GM15510 (cell line): ENCODE data around the gene EPHB1.

Experiments
- POLR2A ChIP-seq: IDR thresholded peaks from 3 replicates; pipeline ENCODE4 v1.6.1; 2011; ENCODE audit warnings: borderline replicate concordance; ENCODE audit not compliant: insufficient read length; ENCODE audit errors: extremely low read depth

Gene EPHB1

DNA sequence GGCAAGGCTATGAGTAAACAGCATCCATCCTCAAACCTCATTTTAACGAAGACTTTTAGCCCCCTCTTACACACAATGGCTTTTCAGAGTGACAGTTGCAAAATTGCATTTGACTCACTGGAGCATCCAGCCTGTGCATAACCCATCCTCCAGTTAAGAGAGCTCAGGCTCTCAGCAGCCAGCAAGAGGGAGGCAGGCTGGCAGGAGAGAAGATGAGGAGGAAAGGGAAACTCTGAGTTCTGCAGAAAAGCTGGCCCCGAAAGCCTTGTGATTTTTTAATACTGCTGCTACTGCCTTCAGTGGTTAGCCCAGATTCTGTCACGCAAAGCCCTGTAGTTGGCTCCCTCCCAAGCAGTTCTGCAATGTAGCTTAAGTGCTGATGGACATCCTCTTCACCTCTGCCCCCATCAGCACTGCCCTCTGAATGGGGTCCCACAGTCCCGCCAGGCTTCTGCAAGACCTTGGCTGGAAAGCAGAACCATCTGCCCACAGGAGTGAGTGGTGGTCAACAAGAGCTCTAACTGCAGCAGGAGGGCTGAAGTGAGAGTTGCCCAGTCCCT lies 371.3 kb downstream of the EPHB1 start:
- no peak for TF ChIP-seq POLR2A

GRCh38 chr3:135168822-135169221 lies 373.8 kb downstream of the EPHB1 start:
- TF ChIP-seq POLR2A, result no peak

GRCh38 chr3:135169651-135170050 lies 374.6 kb downstream of the EPHB1 start:
- TF ChIP-seq POLR2A, result no peak

- no peak for TF ChIP-seq POLR2A
These were observed 375.7 kb downstream of the EPHB1 start for GRCh38 chr3:135170732-135171131.

DNA sequence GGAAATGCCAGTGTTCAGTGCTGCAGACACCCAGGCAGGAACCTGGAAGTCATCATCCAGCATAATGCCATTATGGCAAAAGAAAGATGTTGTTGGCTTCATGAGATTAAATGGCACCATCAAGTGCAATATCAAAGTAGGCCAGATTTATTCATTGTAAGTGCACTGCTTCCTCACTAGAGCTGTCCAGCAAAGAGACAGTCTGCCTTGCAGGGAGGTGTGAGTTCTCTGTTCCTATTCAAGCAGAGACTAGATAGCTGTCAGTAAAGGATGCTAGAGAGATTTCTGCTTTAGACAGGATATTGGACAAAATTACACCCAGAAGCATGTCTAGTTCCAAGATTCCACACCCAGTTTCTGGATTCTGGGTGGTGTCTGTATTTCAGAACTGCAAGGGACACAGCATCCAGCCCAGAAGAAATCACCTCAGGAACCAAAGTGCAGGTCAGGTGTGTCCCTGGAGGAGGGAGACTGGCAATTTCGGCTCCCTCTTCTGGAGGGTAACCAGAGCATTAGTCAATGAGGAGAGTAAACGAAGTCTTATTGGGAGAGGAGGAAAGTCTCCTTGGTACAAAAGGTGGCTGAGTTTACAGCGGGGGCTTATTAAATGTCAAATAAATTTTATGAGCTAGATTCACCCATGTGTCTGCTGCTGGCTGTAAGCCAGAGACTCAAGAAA lies 377.3 kb downstream of the EPHB1 start:
- no peak for TF ChIP-seq POLR2A

GRCh38 chr3:135175728-135176277 lies 380.7 kb downstream of the EPHB1 start:
- no peak for TF ChIP-seq POLR2A

DNA sequence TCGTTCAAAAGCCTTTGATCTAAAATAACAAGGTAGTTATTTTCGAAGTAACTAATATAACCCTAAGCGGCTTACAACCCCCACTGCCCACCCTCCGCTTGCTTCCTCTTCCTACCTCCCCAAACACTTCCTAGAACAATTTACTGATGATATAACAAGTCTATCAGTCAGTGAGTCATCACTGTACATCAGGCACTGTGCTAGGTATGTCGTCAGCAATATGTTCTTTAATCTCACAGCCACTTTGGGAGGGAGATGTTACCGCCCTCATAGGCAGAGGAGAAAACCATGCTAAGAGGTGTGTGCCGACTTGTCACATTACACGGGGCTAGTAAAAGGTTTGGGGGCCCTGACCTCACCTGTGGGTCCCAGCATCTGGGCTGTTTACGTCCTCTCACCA lies 381.8 kb downstream of the EPHB1 start:
- TF ChIP-seq POLR2A, result no peak

DNA sequence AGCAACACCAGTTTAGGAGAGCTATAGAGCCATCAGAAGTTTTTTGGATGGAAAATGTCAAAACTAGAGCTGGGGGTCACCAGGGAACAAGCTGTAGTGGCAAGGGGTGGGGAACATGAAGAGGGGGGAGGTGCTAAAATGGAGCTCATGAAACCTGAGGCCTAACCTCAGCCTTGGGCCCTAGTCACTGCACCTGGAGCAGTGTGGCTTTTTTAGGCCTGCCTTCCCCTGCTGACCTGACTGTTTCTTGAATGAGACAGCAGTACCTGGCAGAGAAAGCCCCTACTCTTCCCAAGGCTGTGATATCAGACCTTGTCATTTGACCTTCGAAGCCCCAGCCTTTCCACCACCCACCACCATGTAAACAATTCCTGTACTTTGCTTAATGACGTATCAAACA lies 383.5 kb downstream of the EPHB1 start:
- TF ChIP-seq POLR2A, result no peak

GRCh38 chr3:135181408-135181807 lies 386.3 kb downstream of the EPHB1 start:
- TF ChIP-seq POLR2A, result no peak

DNA sequence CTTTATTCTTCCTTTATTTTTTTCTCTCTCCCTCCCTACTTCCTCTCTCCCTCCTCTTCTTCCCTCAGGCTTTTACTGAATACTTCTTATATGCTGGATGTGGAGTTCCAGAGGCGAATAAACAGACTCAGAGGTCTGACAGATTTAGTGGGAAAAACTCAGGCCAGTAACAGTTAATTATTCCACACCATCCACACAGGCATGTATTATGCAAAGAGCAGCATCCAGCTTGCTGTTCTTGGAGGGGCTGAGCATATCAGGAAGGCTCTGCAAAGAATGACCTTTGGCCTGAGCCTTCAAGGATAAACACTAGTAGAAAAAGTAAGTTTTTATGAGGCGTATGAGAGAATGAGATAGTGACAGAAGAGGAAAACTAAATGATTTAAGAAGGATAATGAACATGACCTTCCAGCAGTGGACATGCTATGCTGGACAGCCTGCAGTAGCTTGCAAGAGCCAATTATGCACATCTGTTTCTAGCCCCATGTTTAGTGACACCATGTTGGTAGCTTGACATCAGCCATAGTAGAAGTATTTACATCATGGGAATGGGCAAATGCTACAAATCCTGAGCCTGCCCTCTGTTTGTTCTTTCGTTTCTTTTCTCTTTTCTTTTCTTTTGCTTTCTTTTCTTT lies 387.4 kb downstream of the EPHB1 start:
- no peak for TF ChIP-seq POLR2A

- no peak for TF ChIP-seq POLR2A
These were observed 395.6 kb downstream of the EPHB1 start for GRCh38 chr3:135190658-135191057.

- no peak for TF ChIP-seq POLR2A
These were observed 396.6 kb downstream of the EPHB1 start for GRCh38 chr3:135191708-135192107.

DNA sequence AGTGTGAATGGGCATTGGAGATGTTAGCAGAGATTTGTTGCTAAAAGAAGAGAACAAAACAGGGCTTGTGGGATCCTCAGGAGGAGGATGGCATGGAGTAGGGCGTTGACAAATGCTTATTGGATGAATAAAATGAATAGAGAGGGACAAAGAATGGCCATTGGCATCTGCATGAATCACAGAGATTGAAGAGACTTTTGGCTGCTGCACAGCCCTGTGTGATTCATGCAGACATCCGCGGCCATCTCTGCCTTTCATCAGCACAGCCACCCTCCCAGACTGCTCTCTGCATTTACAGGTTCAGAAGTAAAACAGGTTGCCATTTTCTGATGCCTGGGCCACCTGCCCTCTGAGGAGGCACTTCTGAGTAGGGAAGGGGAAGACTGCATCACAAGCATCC lies 397.9 kb downstream of the EPHB1 start:
- TF ChIP-seq POLR2A, result no peak

DNA sequence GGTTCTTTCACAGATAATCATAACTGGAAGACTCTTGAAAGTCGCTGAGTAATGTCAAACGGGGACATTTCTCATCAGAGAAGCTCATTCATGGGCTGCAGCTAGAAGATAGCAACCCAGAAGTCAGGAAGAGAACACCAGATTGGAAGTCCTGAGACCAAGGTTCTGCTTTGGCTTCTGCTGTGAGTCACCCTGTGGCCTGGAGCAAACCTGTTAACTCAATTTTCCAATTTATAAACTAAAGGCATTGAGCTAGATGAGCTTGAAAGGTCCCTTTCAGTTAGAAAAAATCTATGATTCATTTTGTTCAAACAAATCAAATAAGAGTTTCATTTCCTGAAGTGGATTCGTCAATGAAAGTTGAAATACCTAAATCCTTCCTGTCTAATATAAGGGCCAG lies 402.2 kb downstream of the EPHB1 start:
- TF ChIP-seq POLR2A, result no peak

- TF ChIP-seq POLR2A, result no peak
These were observed 402.8 kb downstream of the EPHB1 start for GRCh38 chr3:135197856-135198255.

DNA sequence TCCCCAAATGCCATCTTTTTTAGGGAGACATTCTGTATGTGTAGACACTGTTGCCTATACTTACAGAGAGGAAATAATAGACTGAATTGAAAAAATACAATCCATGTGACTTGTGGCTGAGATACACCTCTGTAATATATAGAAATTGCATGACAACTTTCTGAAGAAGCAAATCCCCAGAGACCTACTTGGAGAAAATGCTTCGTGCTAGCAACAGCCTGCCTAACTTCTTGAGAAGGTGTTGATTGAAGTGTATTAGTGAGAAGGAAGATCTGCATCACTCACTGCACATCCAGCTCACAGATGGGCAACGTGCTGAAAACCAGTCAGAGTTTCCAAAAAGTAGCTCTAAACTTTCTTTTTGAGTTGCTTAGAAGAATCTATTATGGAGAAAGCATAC lies 404.1 kb downstream of the EPHB1 start:
- TF ChIP-seq POLR2A, result no peak
